Adipocyte (in vitro differentiated cells): ENCODE measurements around the gene TCTA.

ENCODE experiments used
- DNase-seq: peaks from one replicate; pipeline ENCODE4 v3.0.0-alpha.2; 2015; ENCODE audit warnings: low read depth
- H3K27me3 ChIP-seq: replicated peaks from 2 replicates; pipeline ENCODE4 v1.7.0; 2013; ENCODE audit warnings: mild to moderate bottlenecking, low read length, moderate library complexity; ENCODE audit not compliant: control insufficient read depth, insufficient read depth
- H3K36me3 ChIP-seq: 2 replicates; pipeline ENCODE4 v1.7.0; 2013; ENCODE audit warnings: low read length, mild to moderate bottlenecking, moderate library complexity; ENCODE audit not compliant: control insufficient read depth, insufficient read depth, severe bottlenecking
- H3K4me1 ChIP-seq: 2 replicates; pipeline ENCODE4 v1.7.0; 2013; ENCODE audit warnings: mild to moderate bottlenecking, low read length, moderate library complexity; ENCODE audit not compliant: control insufficient read depth, insufficient read depth
- H3K4me3 ChIP-seq: 2 replicates; pipeline ENCODE4 v1.7.0; 2013; ENCODE audit warnings: mild to moderate bottlenecking, low read length, moderate library complexity
- H3K9ac ChIP-seq: 2 replicates; pipeline ENCODE4 v1.7.0; 2013; ENCODE audit warnings: mild to moderate bottlenecking, low read length, moderate library complexity
- H3K9me3 ChIP-seq: 2 replicates; pipeline ENCODE4 v1.7.0; 2013; ENCODE audit warnings: mild to moderate bottlenecking, low read length, moderate library complexity; ENCODE audit not compliant: control insufficient read depth

The TCTA gene

DNA sequence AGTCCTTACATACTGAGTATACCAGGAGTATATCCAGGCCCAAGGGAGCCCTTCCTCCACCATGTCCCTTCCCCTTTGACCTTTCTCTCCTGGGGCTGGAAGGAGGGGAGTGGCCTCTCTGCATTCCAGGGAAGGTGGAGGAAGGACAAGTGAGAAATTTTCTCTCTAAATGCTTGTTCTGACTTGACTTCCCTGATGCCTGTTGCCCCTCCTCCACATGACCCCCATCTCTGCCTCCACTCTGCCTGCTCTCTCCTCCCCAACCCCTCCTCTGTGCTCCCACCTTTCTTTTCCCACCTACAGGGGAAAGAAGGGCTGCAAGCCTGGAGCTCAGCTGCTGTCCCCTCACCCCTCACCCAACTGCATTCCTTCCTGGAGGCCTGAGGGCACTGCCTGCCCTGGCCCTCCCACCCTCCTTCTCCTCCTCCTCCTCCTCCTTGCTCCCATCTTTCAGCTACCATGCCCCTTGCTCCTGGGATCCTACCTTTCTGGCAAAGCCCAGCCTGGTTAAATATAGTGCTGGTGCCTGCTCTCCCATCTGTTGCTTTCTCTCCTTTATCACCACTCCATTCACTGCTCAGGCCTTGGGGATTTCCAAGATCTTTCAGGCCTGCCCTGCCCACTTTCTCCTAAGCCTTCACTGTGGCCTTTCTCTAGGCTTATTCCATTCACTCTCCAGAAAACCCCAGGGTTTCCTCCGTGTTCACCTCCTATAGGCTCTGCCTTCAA, 49.4 kb downstream of the TCTA start:
- no peaks in the 10 kb centered on the region for H3K36me3 ChIP-seq
- peak; percentile 33 for DNase-seq
- no peak overlapping the region for H3K4me3 ChIP-seq
- no peaks in the 10 kb centered on the region for H3K27me3 ChIP-seq
- peak overlapping the region; percentile 19 for H3K9ac ChIP-seq
- no peaks in the 10 kb centered on the region for H3K9me3 ChIP-seq
- H3K4me1 ChIP-seq, result peaks cover 18% of the 10 kb centered on the region

DNA sequence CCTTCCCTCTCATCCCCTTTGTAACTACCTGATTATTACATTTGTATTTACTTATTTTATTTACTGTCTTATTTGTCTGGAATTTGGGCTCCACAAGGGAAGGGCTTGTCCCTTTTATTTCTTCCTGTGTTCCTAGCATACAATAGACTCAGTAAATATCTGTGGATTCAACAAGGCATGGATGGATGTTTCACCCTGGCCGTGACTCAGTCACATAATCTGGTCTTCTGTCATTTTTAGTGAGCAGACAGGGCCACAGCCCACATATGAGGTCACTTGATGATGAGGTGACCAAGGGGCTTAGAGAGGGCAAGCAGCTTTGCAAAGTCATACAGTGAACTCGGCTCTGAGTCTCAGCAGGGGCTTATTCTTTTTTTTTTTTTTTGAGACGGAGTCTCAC, 50.0 kb downstream of the TCTA start:
- Histone ChIP-seq H3K27me3 (no peaks in the 10 kb centered on the region), H3K4me3 (no peak overlapping the region), H3K9me3 (no peaks in the 10 kb centered on the region), H3K4me1 (peaks cover 18% of the 10 kb centered on the region), H3K36me3 (no peaks in the 10 kb centered on the region), H3K9ac (peak overlapping the region; percentile 19)
- DNase-seq, result peak; percentile 35

DNA sequence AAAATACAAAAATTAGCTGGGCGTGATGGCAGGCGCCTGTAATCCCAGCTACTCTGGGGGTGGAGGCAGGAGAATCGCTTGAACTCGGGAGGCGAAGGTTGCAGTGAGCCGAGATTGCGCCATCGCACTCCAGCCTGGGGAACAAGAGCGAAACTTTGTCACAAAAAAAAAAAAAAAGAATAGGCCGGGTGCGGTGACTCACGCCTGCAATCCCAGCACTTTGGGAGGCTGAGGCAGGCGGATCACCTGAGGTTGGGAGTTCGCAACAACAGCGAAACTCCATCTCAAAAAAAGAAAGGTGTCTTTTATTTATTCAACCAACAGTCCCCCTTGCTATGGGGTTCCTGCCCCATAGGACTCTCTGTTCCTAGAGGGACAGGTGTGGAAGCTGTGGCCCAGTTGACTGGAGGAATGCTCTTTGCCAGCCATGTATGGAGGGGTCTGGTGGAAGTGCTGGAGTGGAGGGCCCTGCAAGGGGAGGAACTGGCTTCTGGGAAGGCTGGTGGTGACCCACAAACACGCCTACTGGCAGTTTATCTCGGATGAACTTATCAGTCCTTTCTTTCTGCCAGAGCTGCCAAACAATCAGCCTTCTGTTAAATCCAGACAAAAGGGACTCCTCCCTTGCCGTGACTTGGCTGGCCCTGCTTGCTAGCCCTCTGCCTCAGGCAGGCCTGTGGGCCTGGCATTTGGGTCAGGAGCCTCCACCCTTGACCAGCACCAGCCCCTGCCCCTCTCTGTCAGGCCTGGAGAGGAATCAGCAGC, 53.2 kb downstream of the TCTA start:
- Histone ChIP-seq H3K27me3 (no peaks in the 10 kb centered on the region), H3K4me3 (no peak overlapping the region), H3K9ac (no peak overlapping the region), H3K4me1 (peaks cover 32% of the 10 kb centered on the region), H3K9me3 (no peaks in the 10 kb centered on the region), H3K36me3 (no peaks in the 10 kb centered on the region)
- no peak for DNase-seq
